Activated T-cell treated with anti-CD3 and anti-CD28 coated beads for 4 hours (primary cell): ENCODE data around the gene GLUL.
"Not testable (repeated sequence)": the region's sequence is repeated elsewhere in the genome, so short reads cannot be mapped to it uniquely, and the experiment has no call there.

Experiments
- DNase-seq: peaks from one replicate; pipeline ENCODE4 v3.0.0-alpha.2; 2020

Gene GLUL

GRCh38 chr1:182367926-182368325 lies 23.7 kb downstream of the GLUL start:
- DNase-seq, result no peak

DNA sequence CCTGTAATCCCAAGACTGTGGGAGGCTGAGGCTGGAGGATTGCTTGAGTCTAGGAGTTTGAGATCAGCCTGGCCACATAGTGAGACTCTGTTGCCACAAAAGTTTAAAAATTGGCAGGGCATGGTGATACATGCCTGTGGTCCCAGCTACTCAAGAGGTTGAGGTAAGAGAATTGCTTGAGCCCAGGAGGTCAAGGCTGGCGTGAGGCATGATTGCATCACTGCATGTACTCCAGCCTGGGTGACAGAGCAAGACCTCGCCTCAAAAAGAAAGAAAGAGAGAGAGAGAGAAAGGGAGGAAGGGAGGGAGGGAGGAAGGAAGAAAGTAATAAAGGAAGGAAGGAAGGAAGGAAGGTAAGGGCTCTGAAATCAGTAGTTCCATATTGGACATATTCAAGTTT lies 25.0 kb downstream of the GLUL start:
- no peak for DNase-seq

DNA sequence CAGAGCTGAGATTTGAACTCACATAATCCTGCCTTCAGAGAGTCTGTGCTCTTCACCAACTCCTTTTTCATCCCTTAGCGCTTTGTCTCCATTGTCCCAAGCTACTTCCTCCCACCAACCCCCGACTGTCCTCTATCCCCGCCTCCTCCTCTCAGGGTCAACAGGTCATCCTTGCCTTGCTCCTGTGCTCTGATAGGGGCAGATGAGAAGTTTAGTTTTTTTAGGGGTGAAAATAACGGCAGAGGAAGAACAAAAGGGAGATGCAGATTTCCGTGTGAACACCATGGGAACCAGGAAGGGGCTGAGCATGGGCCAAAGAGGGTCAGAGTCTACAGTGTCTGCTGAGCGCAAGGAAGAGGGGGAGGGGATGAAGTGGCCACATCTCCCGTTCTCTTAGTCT lies 31.9 kb downstream of the GLUL start:
- no peak for DNase-seq

DNA sequence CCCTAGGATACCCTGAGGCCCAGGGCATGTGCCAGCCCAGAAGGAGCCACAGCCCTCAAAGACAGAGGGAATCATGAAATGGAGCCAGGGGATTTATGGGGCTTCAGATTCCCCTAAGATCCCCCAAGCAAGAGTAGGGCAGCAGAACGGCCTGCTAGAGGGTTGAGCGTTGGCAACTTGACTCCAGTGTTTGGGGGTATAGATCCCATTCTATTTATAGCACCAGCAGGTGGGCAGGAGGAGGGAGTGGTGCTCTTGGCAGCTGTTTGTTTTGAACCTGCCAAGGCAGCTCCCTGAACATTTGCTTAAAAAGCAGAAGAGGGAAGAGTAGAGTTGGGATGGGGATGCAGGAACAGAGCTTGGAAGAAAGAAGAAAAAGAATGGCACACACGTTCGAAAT lies 33.7 kb downstream of the GLUL start:
- no peak for DNase-seq

- no peak for DNase-seq
These were observed 34.4 kb downstream of the GLUL start for GRCh38 chr1:182357171-182357570.

DNA sequence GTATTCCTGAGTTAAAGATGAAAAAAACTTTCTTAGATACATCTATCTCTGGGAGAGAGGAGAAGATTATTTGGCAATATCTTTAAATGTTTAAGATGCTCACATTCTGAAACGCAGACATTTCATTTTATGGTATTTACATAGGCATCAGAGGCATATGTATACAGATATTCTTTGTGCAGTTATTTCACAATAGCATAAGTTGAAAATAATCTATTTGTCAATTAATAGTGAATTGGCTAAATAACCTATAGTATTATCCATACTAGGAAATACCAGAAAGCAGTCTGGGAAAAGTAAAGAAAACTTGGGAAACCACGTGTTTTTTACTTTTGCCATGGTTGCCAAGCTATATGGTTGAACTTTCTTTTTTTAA lies 35.9 kb downstream of the GLUL start:
- DNase-seq, result no peak

DNA sequence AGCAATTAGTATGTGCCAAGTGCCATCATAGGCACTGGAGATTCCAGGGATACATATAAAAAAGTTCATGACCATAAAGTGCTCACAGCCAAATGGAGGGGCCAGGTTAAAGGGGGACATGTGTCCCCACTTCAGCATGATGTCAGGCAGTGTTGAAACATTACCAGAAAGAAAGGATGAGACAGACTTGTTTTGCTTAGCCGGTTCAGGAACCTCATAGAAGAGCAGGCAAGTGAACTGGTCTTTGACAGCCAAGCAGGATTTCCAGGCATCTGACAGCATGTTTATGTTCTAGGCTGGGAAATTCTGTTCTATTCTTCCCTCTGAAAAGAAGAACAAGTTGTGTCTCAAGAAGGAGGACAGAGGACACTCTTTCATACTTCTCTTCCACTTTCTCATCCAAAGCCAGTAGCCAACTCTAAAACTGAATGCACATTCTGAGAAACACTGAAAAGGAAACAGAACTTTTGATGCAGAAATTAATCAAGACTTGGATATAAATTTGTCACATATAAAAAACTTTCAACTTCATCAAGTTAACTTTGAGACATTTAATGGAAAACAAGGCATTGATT lies 39.7 kb downstream of the GLUL start:
- no peak for DNase-seq

DNA sequence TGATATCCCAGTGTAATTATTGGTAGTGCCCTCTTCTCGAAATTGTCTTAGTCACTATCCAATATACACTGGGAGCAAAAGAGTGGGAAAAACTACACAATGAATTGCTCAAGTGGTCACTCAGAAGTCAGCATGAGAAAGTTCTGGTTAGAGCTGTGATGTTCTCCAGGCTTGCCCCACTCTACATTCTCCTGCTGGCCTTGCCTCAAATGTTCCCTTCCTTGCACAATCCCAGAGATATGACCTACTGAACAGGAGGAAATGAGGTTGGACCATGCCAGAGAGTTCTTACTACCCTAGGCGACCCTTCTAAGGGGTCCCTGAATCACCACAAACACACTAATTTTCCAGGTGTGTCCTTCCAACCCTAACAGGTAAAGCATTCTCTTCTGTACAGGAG lies 40.8 kb downstream of the GLUL start:
- no peak for DNase-seq

GRCh38 chr1:182348961-182349747 lies 42.4 kb downstream of the GLUL start:
- no peak for DNase-seq

GRCh38 chr1:182347019-182347418 lies 44.6 kb downstream of the GLUL start:
- DNase-seq, result no peak

DNA sequence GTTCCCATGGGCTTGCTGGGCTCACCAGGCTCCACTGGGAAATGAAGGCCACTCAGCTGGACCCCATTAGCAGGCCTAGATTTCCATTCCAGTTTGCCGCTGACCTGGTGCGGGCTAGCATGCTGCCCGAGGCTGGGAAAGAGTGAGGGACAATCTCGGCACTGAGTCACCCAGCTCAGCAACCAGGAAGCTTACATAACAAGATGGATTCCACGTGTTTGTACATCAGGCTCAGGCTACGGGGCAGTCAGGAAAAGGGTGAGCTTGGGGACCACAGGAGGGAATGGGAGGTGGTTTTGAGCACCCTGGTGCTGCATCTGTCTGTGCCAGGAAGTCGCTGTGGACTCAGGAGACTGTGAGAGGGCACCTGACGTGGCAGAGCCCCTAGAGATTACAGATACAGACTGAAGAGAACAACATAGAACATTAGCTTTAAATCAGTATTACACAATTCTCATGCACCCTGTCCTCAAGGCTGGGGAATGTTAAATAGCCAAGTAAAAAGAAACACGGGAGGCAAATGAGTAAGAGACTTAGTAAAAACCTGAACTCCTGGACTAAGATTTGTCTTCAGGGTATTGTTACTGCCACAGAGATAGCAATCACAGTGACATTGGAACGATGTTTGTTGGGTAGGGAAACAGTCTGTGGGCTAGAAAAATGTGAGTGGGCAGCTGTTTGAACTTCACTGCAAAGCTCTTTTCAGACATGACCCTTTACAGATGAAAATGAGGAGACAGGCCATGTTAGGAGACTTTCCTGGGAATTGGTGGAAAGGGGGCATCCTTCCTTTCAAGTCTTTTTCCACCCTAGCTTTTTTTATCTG lies 51.1 kb downstream of the GLUL start:
- DNase-seq, result no peak

GRCh38 chr1:182339684-182340083 lies 51.9 kb downstream of the GLUL start:
- no peak for DNase-seq

GRCh38 chr1:182338806-182339370 lies 52.7 kb downstream of the GLUL start:
- DNase-seq, result no peak

DNA sequence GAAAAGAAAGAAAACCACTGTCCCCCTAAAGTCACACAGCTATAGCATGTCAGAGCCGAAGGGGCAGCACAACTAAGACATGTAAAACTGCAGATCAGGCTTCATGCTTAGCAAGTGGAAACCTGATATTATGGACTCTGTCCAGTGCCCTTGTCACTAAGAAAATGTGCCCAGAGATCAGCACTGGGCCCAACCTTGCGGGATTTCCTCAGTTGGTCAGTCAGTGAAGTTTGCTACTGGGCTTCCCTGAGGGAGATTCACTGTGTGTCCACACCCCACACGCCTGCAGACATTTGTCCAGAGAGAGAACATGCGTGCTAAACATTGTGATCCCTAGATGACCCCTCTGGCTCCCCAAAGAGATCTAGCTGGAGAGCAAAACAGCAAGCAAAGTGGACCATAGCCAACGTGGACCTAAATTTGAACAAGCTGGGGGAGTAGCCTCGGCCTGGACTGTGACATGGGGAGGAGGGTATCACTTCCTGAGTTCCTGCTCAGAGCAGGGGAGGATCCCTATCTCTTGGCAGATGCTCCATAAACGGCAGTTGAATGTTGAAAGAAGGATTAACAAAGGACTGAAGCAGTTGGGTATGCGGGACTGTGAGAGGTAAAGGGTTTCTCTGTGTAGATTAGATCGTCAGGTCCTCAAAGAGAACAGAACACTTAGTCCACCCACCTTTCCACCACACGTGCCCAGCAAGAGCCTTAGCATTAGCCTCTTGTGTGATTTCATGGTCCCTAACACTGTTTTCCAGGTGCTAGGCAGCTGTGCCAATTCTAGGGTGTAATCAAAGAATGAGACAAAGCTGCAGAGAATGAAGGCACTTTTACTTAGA lies 53.6 kb downstream of the GLUL start:
- no peak for DNase-seq

GRCh38 chr1:182335771-182336566 lies 55.6 kb downstream of the GLUL start:
- no peak for DNase-seq

DNA sequence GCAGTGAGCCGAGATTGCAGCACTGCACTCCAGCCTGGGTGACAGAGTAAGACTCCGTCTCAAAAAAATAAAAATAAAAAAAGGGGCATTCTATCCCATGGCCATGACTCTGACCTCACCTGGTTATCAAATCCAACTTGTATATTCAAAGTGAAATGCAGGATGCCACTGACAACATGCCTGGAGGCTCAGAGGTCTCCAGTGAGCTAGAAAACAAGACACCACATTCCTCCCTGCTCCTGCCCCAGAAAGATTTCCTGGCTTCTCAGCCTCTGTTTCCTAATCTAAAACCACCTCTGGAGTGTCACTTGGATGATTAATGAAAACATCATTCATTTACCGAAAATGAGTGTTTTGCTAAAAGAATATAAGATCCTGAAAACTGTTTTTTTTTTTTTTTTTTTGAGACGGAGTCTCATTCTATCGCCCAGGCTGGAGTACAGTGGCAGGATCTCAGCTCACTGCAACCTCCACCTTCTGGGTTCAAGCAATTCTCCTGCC lies 58.5 kb downstream of the GLUL start:
- DNase-seq, result not testable (repeated sequence)

DNA sequence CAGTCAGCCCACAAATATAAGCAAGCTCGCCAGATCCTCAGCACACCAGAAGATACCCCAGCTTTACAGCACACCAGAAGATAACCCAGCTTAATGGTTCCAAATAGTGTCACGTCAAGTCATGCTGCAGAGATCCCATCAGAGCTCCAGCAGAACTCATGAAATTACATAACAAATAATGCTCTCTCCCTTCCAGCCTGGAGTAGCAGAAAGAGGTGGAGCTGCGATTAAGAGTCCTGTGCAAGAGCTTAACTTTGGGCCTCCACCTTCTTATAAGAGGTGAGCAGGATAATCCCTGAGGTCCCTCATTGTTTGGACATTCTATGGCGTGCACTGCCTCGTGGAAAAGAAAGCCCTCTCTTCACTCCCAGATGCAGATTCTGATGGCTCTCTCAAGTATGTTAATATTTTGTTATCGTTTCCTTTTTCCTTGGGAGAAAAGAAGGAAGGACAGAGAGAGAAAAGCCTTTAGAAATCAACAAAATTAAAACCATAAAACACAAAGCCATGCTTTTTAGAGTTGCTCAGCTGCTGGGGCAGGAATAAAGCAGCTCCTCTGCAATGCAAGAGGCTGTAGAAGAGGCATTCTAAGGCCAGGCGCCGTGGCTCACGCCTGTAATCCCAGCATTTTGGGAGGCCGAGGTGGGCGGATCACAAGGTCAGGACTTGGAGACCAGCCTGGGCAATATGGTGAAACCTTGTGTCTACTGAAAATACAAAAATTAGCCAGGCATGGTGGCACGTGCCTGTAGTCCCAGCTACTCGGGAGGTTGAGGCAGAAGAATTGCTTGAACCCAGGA lies 59.1 kb downstream of the GLUL start:
- no peak for DNase-seq
